ENCODE measurements around the gene CAMK1D. TPM values are rescaled to one million over a fixed set of nuclear protein-coding genes. Genes with fewer than 3 reads are reported as not detected.
A peak's percentile ranks its signal among the peaks of the same experiment; 100 is the strongest.
"Not testable (repeated sequence)": the region's sequence is repeated elsewhere in the genome, so short reads cannot be mapped to it uniquely, and the experiment has no call there.

Gene CAMK1D
- total RNA-seq, 1 donor from 2014 or later = 1.0 TPM

DNA sequence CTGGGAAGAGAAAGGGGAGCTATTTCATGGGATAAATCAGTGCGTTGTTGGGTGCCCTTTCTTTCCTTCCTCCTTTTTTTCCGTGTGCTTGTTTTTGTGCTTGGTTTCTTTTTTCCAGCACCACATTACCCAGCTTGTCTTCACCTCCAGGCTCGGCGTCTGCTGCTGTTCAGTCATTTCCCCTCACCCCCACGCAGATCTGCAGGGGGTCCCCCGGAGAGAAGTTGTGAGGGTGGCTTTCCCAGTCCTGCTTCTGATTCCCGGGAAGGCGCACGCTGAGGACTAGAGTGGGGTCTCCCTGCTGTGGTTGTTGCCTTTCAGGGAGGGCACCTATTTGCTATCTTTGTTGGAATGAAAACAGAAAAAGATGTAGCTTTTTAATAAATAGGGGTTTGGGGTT is 1.6 kb downstream of the CAMK1D start:
- peak overlapping the region; percentile 57 for H3K4me3 ChIP-seq (ENCODE audit: low read depth, low read length)
- no peak for DNase-seq (ENCODE audit: low read depth)
- TF ChIP-seq, protein P1, sequence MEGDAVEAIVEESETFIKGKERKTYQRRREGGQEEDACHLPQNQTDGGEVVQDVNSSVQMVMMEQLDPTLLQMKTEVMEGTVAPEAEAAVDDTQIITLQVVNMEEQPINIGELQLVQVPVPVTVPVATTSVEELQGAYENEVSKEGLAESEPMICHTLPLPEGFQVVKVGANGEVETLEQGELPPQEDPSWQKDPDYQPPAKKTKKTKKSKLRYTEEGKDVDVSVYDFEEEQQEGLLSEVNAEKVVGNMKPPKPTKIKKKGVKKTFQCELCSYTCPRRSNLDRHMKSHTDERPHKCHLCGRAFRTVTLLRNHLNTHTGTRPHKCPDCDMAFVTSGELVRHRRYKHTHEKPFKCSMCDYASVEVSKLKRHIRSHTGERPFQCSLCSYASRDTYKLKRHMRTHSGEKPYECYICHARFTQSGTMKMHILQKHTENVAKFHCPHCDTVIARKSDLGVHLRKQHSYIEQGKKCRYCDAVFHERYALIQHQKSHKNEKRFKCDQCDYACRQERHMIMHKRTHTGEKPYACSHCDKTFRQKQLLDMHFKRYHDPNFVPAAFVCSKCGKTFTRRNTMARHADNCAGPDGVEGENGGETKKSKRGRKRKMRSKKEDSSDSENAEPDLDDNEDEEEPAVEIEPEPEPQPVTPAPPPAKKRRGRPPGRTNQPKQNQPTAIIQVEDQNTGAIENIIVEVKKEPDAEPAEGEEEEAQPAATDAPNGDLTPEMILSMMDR (conservative IDR thresholded peaks at IDR 0.05; ENCODE audit: low read depth, low read length) = no peak

DNA sequence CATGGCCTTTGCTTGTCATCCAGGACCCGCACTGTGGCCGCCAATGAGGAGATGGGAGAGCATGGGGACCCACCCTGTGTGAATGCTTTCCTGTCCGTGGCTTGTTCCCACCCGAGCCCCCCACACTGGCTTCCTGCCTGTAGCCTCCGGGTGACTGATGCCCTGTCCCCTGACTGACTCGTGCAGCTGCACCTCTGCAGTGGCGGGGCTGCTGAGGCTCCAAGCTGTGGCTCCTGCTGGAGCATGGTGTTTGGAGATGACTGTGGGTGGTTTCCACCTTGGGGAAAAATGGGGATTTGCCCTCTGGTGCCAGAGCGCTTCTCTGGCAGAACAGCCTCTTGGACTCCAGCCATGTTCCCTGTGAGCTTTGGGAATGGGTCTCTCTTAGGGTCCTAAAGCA is 2.1 kb downstream of the CAMK1D start:
- TF ChIP-seq, protein P1 (conservative IDR thresholded peaks at IDR 0.05; ENCODE audit: low read depth, low read length) = no peak
- DNase-seq (ENCODE audit: low read depth) = no peak
- H3K4me3 ChIP-seq (ENCODE audit: low read depth, low read length) = no peak overlapping the region

DNA sequence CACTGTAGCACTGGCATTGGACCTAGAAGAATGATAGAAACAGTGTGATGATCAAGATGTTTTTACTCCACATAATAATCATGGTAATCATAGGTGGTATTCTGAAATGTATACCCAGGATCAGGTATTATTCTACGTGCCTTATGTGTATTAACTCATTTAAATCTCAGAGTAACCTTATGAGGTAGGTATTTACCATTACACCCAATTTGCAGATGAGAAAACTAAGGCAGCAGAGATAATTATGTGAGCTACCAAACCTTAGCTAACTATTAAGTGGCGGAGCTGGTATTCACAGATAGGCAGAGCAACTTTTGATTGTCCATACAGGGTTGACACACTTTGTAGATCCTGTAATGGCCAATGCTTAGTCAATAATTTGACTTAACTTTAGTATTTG is 2.5 kb downstream of the CAMK1D start:
- no peak overlapping the region for H3K4me3 ChIP-seq (ENCODE audit: low read depth, low read length)
- DNase-seq (ENCODE audit: low read depth) = no peak
- TF ChIP-seq, protein P1 (conservative IDR thresholded peaks at IDR 0.05; ENCODE audit: low read depth, low read length) = no peak

DNA sequence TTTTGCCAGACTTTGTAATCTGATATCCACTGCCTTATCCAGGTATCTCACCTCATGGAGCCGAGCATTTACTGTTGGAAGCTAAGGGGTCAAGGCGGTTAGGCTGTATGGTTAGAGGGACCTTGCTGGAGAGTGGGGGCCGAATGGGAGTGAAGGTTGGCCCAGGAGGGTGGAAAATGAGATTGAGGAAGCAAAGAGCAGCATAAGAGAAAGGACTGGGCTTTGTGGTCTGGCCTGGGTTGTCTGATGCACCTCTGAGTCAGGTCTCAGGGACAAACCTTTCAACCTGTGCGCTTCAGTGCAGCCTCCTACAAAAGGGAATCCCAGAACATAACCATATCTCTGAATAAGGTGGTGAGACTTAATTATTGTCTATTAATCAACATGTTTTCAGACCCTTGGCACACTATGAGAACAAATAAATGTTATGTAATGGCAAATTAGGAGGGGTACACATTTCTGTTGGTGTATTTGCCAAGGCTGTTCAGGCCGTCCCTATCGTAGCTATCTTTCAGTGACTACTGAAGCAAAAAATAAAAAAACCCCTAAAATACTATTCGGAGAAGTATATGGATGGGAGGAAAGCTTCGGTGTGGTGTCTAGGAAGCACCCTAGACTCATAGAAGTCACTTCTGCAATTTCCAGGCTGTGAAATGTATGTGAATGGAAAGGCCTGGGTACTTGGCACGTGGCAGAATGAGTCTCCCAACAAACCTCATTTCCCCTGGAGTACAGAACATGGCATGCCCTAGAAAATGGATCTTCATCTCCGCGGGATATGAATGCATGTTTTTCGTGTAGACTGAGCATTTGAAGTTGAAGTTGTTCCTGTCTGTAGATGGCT is 4.3 kb downstream of the CAMK1D start:
- TF ChIP-seq, protein P1 (conservative IDR thresholded peaks at IDR 0.05; ENCODE audit: low read depth, low read length) = no peak
- H3K4me3 ChIP-seq (ENCODE audit: low read depth, low read length) = no peak overlapping the region
- DNase-seq (ENCODE audit: low read depth) = no peak

DNA sequence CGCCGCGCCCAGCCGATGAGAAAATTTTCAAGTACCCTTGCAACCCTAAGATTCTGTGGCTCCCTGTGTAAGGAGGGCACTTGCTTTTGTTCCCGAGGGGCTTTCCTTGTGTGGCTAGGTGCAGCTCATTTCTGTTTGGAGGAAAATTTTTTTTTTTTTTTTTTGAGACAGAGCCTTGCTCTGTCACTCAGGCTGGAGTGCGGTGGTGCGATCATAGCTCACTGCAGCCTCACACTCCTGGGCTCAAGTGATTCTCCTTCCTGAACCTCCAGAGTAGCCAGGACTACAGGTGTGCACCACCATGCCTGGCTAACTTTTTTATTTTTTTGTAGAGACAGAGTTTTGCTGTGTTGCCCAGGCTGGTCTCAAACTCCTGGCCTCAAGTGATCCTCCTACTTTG is 5.3 kb downstream of the CAMK1D start:
- DNase-seq (ENCODE audit: low read depth); H3K4me3 ChIP-seq (ENCODE audit: low read depth, low read length): not testable (repeated sequence)

DNA sequence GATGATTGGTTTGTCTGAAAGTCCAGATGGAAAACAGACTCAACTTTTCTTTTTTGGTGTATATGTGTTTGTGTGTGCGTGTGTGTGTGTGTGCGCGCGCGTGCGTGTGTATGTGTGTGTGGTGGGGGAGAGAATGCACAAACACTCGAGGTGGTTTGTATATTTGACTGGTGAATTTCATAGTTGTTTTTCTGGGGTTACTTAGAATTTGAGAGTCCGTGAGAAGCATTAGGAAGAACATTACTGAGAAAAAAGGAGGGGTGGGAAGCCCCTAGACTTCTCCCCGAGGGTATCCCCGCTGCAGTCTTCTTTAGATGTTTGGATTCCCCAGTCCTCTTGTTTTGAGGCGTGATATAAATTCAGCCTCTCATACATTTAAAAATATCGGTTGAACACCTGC is 6.0 kb downstream of the CAMK1D start:
- no peak overlapping the region for H3K4me3 ChIP-seq (ENCODE audit: low read depth, low read length)
- TF ChIP-seq, protein P1 (conservative IDR thresholded peaks at IDR 0.05; ENCODE audit: low read depth, low read length) = no peak
- DNase-seq (ENCODE audit: low read depth) = no peak

DNA sequence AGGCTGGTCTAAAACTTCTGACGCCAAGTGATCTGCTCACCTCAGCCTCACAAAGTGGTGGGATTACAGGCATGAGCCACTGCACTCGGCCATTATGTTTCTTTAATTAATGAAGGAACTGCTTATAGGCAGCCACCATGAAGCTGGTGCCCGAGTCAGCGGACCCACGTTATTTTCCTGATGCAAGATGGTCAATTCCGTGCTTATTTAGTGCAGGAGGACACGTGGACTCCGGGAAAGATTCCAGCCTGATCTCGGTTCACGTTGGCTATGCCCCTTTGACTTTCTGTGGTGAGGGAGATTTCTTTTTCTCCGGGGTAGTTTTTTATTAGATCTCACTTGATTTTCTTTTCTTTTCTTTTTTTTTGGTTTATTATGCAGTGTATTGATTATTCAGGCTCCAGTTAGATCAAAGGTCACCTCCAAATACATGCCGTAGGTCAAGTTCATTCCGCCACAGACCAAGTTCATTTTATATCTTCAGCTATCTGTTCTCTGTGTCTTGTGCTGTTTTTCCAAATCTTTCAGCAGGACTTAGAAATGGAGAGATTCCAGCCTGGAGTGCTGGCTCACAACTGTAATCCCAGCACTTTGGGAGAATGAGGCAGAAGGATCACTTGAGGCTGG is 8.3 kb downstream of the CAMK1D start:
- H3K4me3 ChIP-seq (ENCODE audit: low read depth, low read length) = no peak overlapping the region
- DNase-seq (ENCODE audit: low read depth) = no peak
- TF ChIP-seq, protein P1 (conservative IDR thresholded peaks at IDR 0.05; ENCODE audit: low read depth, low read length) = no peak

Measured in epithelial cell of proximal tubule (primary cell).